Mesenteric fat pad (tissue), 1 donor: ENCODE results near the gene SCUBE3. TPM values are rescaled to one million over a fixed set of nuclear protein-coding genes. Genes with fewer than 3 reads are reported as not detected.

Source experiments
- DNase-seq: peaks from one replicate; pipeline ENCODE4 v3.0.0-alpha.2; 2020; ENCODE audit warnings: low spot score
- total RNA-seq: library from RNA; stranded (reverse); fragmentation: NEBNext Ultra II Directional; extraction: Animal tissue kit (Norgen Biotek cat#: 25700); gene quantifications from one replicate; pipeline ENCODE4 v1.2.1, GENCODE V29; 2021
- donor health status: DM: yes; HTN: yes; CAD: no.

Gene SCUBE3
- total RNA-seq, 1 donor from 2014 or later, result 0.22 TPM

GRCh38 chr6:35209622-35210247 lies 4.0 kb upstream of the SCUBE3 start:
- DNase-seq, result no peak

GRCh38 chr6:35213298-35213791 lies 411 bp upstream of the SCUBE3 start:
- no peak for DNase-seq

DNA sequence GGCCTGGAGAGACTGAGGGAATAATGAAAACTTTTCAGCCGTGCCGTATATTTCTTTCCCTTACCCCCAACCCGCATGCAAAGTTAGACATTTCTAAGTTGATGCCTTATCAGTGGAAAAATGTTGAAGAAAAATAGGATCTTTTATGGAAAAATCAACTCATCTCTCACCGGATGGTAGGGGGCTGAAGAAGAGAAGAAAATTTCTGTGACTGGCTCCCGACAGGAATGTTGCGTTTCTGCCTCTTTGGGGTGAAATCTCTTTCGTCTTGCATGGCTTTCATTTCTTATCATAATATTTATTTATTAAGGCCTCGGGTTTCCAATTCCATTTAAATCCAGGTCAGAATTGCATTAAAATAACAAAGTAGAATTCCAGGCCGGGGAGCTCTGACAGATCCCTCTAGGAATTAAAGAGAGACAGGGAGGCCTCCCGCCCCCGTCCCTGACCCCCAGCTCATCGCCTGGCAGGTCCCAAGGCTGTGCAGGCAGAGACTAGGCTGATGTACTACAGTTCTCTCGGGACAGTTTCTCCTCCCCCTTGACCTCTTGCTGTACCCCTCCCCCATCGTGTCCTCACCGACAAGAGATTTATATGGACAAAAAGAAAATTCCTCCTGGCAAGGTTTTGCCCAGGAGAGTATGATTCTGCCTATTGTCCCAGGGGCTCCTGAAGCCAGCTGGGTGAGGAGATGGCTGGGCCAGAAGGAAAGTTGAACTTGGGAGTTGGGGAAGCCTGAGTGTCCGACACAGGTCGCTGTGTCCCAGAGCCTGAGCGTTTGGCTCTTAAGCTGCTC lies 1.3 kb downstream of the SCUBE3 start:
- no peak for DNase-seq

DNA sequence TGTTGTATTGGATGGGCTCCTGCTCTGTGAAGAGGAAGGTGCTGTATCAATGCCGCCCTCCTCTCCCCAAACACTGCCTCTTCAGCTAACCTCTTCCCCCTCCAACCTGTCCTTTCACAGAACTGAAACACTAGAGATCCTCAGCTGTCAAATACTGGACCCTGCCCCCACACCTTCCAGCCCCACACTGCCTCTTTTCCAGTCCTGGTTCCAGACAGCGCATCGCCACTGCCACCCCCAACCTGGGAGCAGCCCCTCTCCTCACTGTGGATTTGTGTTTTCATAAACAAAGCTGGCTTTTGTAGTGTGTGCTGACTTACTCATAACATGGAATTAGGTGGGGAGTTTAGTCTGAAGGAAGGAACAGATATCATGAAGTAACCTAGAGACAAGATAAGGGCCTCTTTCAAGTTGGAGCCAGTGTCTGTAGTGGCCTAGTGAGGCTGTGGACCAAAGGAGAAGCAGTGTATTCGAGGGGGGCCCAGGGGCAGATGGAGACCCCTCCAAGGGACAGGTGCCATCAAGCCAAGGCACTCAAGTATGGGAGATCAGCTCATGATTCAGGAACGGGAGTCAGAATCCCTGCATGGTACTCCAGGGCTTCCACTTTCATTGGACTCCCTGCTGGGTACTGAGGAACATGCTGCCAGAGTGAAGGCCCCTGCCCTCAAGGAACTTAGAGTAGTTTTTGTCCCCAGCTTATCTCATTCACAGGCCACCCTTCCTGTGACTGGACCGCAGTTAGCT lies 2.1 kb downstream of the SCUBE3 start:
- no peak for DNase-seq

DNA sequence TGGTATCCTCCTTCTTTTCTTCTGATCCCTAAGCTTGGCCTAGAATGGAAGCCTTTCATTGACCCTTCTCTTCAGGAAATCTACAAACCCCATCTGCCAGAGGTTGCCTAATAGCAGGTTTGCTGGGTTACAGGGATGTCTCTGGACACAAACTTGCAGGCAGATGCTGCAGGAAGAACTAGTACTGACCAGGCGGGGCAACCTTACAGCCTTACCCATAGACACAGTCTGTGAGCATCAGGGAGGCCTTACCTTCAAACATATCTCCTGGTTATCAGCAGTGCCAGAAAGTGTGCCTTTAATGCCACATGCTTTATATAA lies 2.6 kb downstream of the SCUBE3 start:
- DNase-seq, result no peak

DNA sequence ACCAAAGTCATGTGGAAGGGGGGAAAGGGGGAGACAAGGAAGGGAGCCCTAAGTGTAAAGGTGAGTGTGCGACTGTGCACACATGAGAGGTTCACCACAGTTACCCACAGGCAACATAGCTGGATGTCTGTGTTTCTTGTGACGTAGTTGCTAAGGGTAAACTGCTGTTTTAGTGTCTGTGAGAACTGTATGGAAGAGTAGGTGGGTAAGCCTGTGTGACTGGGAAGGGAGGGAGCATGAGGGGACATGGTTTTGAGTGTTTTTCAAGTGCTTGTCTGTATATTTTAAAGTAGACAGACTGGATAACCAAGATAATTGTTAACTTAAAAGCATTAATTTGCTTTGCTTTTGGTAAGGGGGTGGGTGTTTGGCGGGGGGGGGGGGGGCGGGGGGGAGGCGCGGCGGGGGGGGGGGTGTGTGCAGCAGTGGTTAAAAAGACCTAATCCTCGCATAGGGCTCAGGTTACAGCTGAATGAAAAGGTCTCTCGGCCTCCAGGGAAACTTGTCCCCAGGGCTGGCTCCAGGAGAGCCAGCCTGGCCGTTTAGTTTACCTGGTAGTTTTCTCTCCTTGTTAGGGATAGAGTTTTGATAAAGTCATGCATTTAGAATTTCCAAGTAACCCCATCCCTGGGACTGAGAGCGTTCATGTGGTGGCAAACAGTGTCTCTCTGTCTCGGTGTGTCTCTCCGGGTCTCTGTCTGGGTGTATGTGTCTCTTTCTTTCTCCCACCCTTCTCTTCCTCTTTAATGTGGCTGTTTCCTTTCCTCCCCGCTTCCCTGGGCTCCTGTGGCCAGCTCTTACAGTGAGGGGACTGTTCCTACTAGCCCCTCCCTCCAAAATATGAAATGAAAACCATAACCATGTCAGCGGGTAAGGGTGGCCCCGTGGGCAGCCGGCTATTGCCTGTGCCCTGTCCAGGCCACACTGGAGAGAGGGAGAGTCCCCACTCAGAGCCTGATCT lies 3.4 kb downstream of the SCUBE3 start:
- DNase-seq, result no peak

DNA sequence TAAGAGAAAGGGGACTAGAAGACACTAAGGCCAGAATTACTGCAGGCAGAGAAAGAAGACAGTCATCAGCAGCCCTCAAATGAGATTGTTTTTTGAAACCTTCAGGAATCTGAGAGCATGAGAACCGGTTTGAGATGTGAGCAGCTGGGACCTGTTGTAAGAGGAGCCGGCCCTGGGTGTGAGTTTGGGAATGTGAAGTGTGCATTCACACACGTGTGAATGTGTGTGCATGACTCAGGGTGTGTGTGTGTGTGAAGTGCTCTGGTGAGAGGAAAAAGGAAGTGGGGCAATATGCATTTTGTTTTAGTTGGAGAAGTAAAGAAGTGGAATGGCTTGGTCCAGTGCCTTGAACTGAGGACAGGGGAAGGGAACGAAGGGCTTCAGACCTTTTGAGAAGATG lies 4.3 kb downstream of the SCUBE3 start:
- no peak for DNase-seq

GRCh38 chr6:35218456-35218855 lies 4.7 kb downstream of the SCUBE3 start:
- no peak for DNase-seq

DNA sequence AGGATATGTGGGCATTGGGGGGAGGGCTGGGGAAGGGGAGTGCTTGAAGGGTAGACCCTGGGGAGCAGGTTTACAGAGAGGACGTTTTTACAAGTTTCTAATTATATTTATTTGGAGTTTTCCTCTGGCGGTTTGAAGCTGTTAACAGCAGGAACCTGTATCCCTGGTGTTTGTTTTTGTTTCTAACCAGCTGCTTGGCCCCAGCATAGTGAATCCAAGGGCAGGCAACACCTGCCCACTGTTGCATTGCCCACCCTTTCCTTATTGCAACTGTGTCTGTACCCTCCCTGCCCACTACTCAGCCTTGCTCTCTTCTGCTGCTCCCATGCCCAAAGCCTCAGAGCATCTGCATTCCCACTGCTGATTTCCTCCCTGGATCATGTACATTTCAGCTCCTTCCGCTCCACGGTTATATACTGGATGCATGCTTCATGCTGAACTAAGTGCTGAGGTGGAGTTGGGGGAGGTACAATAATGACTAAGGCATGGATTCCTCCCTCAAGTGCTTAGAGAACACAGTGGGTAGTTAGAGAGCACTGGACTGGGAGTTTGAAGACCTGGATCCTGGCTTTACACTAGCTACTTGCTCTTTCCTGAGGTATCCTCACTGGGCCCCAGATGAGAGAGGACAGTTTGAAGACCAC lies 6.0 kb downstream of the SCUBE3 start:
- DNase-seq, result no peak

DNA sequence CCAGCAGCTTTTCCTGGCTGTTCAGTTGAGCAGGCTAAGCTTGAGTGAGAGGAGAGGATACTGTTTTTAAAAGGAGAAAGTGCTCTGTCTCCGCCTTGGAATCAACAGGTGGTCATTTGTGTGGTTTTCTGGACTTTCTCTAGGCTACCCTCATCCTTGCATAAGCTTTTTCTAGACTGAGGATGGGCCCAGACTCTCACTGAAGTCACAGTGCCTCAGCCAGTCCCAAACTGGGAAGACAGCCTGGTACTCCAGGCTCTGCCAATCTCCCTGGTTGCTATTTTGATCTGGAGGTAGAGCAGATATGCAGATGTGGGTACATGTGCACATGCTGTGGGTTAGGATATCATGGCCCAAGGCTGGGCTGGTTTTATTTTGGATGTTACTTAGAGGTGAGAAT lies 7.0 kb downstream of the SCUBE3 start:
- DNase-seq, result no peak

DNA sequence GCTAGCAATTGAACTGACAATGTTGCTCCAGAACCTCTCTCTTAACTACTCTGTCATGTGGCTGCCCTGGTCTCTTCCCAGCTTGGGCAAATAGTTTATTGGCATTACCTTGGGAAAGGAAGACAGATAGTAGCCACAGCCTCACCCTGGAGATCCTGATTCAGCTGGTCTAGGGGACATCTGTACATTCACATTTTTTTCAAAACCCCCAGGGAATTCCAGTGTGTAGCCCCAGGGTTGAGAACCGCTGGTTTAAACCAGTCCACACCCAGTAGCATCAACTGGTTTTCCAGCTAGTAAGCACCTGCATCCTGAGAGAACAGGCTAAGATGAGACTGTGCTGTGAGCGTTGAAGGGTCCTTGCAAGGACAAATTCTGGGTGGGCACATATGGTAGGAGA lies 9.6 kb downstream of the SCUBE3 start:
- DNase-seq, result no peak

GRCh38 chr6:35224720-35225119 lies 11.0 kb downstream of the SCUBE3 start:
- no peak for DNase-seq

- DNase-seq, result no peak
These were observed 14.7 kb downstream of the SCUBE3 start for GRCh38 chr6:35228481-35228880.

- DNase-seq, result no peak
These were observed 15.5 kb downstream of the SCUBE3 start for GRCh38 chr6:35229304-35229703.

DNA sequence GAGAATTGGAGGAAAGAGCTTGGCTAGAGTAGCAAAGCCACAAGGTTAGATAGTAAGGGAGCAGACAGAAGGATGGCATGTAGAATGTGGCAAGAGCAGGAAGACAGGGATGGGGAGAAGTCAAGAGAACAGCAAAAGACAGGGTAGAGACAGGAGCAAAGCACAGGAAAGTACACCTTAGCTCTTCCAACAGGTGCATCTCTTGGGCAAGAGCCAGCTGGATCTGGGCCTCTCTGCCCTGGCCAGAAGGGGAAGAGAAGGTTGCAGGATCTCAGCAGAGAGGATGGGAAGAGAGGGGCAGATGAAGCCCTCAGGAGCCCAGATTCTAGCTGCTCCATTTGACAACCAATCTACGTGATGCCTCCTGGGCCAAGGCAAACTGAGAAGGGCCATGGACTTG lies 16.7 kb downstream of the SCUBE3 start:
- DNase-seq, result no peak

GRCh38 chr6:35230950-35231349 lies 17.2 kb downstream of the SCUBE3 start:
- DNase-seq, result no peak

DNA sequence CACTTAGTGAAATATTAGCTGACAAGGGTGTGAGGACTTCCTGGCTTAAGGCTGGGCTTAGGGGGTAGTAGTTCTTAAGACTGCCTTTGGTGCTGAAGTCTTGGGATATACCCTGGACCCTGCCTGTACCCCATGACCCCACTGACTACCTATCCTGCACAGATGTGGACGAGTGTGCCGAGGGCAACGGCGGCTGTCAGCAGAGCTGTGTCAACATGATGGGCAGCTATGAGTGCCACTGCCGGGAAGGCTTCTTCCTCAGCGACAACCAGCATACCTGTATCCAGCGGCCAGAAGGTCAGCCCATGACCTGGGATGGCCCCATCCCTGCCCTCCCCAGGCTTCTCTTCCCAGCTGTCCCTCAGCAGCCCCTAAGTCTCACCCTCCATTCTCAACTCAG lies 17.8 kb downstream of the SCUBE3 start:
- no peak for DNase-seq

GRCh38 chr6:35234901-35235300 lies 21.1 kb downstream of the SCUBE3 start:
- no peak for DNase-seq

DNA sequence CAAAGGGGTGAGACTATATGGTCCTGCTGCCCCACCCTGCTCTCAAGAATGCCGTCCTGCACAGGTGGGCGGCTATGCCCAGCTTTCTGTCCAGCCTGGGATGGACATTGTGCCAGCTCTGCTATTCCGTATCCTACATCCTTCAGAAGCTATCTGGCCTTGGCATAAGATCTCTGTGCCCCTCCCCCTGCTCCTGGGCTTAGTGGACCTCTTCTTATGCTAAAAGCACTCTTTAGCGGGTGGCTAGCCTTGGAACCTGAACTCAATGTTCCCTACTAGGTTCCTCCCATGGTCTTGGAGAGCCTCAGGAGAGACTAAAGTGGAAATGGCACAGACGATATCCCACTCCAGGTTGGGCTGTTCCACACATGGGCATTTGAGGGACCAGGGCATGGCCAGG lies 22.5 kb downstream of the SCUBE3 start:
- DNase-seq, result no peak

DNA sequence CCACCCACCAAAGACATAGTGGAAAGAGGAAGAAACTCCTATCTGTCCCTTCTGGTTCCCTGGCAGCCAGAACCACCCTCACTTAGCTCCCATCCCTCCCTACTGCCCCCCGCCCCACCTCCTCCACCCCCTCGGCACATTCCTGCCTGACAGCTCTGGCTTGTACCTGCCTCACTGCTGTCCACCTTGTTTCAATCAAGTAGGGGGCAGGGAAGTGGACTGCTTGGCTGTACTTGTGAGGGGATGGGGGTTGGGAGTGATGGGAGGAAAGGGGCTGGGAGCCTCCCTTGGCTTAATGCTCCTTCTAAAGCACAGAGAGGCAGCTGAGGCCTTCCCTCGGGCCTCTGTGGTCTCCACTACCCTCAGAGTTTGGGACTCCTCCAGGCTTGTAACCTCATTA lies 23.7 kb downstream of the SCUBE3 start:
- DNase-seq, result peak; percentile 14

GRCh38 chr6:35238843-35239289 lies 25.1 kb downstream of the SCUBE3 start:
- peak; percentile 82 for DNase-seq
